DOHH2 (cell line): ENCODE results near the gene HSFX3.

Experiments used
- H3F3A ChIP-seq: fragments of 200-600 bp; sonication (generic), shearing (Covaris generic); 2 replicates; pipeline ENCODE4 v1.6.0; 2016; ENCODE audit warnings: antibody characterized with exemption, mild to moderate bottlenecking; ENCODE audit not compliant: control insufficient read depth, insufficient read depth
- H3K27ac ChIP-seq: fragments of 200-600 bp; sonication (generic); 2 replicates; pipeline ENCODE4 v1.5.1; 2014; ENCODE audit warnings: low read depth, mild to moderate bottlenecking, low read length, moderate library complexity
- H3K27me3 ChIP-seq: fragments of 200-600 bp; sonication (generic); 2 replicates; pipeline ENCODE4 v1.6.1; 2014; ENCODE audit warnings: mild to moderate bottlenecking, low read length, mixed read lengths; ENCODE audit not compliant: control insufficient read depth
- H3K36me3 ChIP-seq: fragments of 200-600 bp; sonication (generic); 2 replicates; pipeline ENCODE4 v1.6.1; 2014; ENCODE audit warnings: mild to moderate bottlenecking, low read length, moderate library complexity, mixed read lengths; ENCODE audit not compliant: control insufficient read depth
- H3K4me1 ChIP-seq: fragments of 200-600 bp; sonication (generic); 2 replicates; pipeline ENCODE4 v1.6.1; 2014; ENCODE audit warnings: mild to moderate bottlenecking, low read length, mixed read lengths; ENCODE audit not compliant: control insufficient read depth
- H3K4me2 ChIP-seq: fragments of 200-600 bp; sonication (generic); 2 replicates; pipeline ENCODE4 v1.6.0; 2014; ENCODE audit warnings: mild to moderate bottlenecking, low read length, moderate library complexity
- H3K4me3 ChIP-seq: fragments of 200-600 bp; sonication (generic); 2 replicates; pipeline ENCODE4 v1.5.1; 2014; ENCODE audit warnings: mild to moderate bottlenecking, low read length, mixed read lengths
- H3K79me2 ChIP-seq: fragments of 200-600 bp; sonication (generic); 2 replicates; pipeline ENCODE4 v1.6.1; 2014; ENCODE audit warnings: mild to moderate bottlenecking, low read length, mixed read lengths; ENCODE audit not compliant: control insufficient read depth
- H3K9me2 ChIP-seq: fragments of 200-600 bp; sonication (generic); replicated peaks from 2 replicates; pipeline ENCODE4 v1.6.1; 2014; ENCODE audit warnings: mild to moderate bottlenecking, low read length, mixed read lengths; ENCODE audit not compliant: control insufficient read depth
- H3K9me3 ChIP-seq: fragments of 200-600 bp; sonication (generic); 2 replicates; pipeline ENCODE4 v1.6.1; 2014; ENCODE audit warnings: antibody characterized with exemption, low read length, mixed read lengths; ENCODE audit not compliant: control insufficient read depth, insufficient read depth
- H4K20me1 ChIP-seq: fragments of 200-600 bp; sonication (generic); 2 replicates; pipeline ENCODE4 v1.6.0; 2014; ENCODE audit warnings: low read depth, mild to moderate bottlenecking, antibody characterized with exemption, low read length, moderate library complexity; ENCODE audit not compliant: control insufficient read depth, insufficient read depth
- EZH2phosphoT487 ChIP-seq: fragments of 200-600 bp; sonication (generic); IDR thresholded peaks from 2 replicates; pipeline ENCODE4 v1.6.1; 2017; ENCODE audit warnings: borderline replicate concordance, mild to moderate bottlenecking, antibody characterized with exemption, low read length, moderate library complexity, mixed read lengths
- TF ChIP-seq, protein P1 (sequence below): fragments of 200-600 bp; sonication (generic); IDR thresholded peaks from one replicate; pipeline ENCODE4 v1.5.1; 2014; ENCODE audit warnings: antibody characterized with exemption, mild to moderate bottlenecking, low read depth, low read length; ENCODE audit not compliant: poor library complexity, severe bottlenecking

Gene HSFX3

DNA sequence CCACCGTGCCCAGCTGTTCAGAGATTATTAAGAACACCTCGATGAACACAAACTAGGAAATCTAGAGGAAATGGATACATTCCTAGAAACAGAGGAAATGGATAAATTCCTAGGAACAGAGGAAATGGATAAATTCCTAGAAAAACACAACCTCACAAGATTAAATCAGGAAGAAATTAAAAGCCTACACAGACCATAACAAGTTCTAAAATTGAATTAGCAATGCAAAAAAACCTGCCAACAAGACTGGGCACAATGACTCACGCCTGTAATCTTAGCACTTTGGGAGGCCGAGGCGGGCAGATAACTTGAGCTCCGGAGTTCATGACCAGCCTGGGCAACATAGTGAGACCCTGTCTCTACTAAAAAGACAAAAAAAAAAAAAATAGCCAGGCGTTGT, 31.5 kb downstream of the HSFX3 start:
- Histone ChIP-seq H3K9me2 (no peaks in the 10 kb centered on the region), H3F3A (no peaks in the 10 kb centered on the region), H3K79me2 (no peaks in the 10 kb centered on the region), H3K4me2 (no peak overlapping the region), H3K36me3 (no peaks in the 10 kb centered on the region), H4K20me1 (no peaks in the 10 kb centered on the region), H3K4me1 (no peaks in the 10 kb centered on the region), H3K27ac (no peak overlapping the region), H3K27me3 (0 out of 2 replicates have a peak, but pooled peaks cover 4% of the 10 kb centered on the region), H3K4me3 (no peak overlapping the region), H3K9me3 (no peaks in the 10 kb centered on the region)
- TF ChIP-seq EZH2phosphoT487 = no peak
- TF ChIP-seq, protein P1, sequence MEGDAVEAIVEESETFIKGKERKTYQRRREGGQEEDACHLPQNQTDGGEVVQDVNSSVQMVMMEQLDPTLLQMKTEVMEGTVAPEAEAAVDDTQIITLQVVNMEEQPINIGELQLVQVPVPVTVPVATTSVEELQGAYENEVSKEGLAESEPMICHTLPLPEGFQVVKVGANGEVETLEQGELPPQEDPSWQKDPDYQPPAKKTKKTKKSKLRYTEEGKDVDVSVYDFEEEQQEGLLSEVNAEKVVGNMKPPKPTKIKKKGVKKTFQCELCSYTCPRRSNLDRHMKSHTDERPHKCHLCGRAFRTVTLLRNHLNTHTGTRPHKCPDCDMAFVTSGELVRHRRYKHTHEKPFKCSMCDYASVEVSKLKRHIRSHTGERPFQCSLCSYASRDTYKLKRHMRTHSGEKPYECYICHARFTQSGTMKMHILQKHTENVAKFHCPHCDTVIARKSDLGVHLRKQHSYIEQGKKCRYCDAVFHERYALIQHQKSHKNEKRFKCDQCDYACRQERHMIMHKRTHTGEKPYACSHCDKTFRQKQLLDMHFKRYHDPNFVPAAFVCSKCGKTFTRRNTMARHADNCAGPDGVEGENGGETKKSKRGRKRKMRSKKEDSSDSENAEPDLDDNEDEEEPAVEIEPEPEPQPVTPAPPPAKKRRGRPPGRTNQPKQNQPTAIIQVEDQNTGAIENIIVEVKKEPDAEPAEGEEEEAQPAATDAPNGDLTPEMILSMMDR = no peak

DNA sequence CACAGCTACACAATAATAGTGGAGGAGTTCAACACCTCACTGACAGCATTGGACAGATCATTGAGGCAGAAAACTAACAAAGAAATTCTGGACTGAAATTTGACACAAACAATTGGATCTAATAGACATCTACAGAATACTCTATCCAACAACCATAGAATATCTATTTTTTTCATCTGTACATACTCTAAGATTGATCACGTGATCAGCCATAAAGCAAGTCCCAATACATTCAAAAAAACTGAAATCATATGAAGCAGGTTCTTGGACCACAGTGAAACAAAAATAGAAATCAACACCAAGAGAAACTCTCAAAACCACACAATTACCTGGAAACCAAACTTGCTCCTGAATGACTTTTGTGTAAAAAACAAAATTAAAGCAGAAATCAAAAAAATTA, 32.4 kb downstream of the HSFX3 start:
- H3K4me3 ChIP-seq = no peak overlapping the region
- 0 out of 2 replicates have a peak, but pooled peaks cover 4% of the 10 kb centered on the region for H3K27me3 ChIP-seq
- TF ChIP-seq, protein P1 = no peak
- no peak for TF ChIP-seq EZH2phosphoT487
- no peaks in the 10 kb centered on the region for H4K20me1 ChIP-seq
- no peak overlapping the region for H3K27ac ChIP-seq
- H3K79me2 ChIP-seq = no peaks in the 10 kb centered on the region
- H3K4me2 ChIP-seq = no peak overlapping the region
- H3K9me2 ChIP-seq = no peaks in the 10 kb centered on the region
- H3F3A ChIP-seq = no peaks in the 10 kb centered on the region
- H3K4me1 ChIP-seq = no peaks in the 10 kb centered on the region
- no peaks in the 10 kb centered on the region for H3K36me3 ChIP-seq
- no peaks in the 10 kb centered on the region for H3K9me3 ChIP-seq

DNA sequence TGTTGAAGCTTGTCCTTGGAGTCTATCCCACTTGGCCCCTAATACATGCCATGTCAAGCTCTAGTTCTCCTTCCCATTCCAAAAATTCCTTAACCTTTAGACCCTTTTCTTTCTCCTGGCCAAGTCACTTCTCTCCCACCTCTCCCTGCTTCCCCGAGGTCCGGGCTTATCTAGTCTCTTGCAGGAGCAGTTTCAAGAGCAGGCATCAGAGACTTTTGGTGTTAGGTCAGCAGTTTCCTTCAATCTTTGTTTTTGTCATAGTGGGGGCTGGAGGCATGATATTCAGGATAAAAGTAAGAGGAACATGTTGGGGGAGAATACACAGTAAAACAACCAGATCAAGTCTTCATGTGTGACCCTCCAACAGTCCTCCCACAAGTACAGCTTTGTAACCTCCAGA, 33.1 kb downstream of the HSFX3 start:
- Histone ChIP-seq H3K27me3 (0 out of 2 replicates have a peak, but pooled peaks cover 4% of the 10 kb centered on the region), H4K20me1 (no peaks in the 10 kb centered on the region), H3K27ac (no peak overlapping the region), H3K9me3 (no peaks in the 10 kb centered on the region), H3K79me2 (no peaks in the 10 kb centered on the region), H3K4me3 (no peak overlapping the region), H3K9me2 (no peaks in the 10 kb centered on the region), H3F3A (no peaks in the 10 kb centered on the region), H3K4me1 (no peaks in the 10 kb centered on the region), H3K4me2 (no peak overlapping the region), H3K36me3 (no peaks in the 10 kb centered on the region)
- TF ChIP-seq, protein P1 = no peak
- no peak for TF ChIP-seq EZH2phosphoT487
